ENCODE results near the gene C2orf81. TPM values are rescaled to one million over a fixed set of nuclear protein-coding genes. Genes with fewer than 3 reads are reported as not detected.

The C2orf81 gene
- total and polyA plus RNA-seq, 2 of the 4 experiments (the other 2 are of a cell fraction): 0.18 to 0.74 TPM

DNA sequence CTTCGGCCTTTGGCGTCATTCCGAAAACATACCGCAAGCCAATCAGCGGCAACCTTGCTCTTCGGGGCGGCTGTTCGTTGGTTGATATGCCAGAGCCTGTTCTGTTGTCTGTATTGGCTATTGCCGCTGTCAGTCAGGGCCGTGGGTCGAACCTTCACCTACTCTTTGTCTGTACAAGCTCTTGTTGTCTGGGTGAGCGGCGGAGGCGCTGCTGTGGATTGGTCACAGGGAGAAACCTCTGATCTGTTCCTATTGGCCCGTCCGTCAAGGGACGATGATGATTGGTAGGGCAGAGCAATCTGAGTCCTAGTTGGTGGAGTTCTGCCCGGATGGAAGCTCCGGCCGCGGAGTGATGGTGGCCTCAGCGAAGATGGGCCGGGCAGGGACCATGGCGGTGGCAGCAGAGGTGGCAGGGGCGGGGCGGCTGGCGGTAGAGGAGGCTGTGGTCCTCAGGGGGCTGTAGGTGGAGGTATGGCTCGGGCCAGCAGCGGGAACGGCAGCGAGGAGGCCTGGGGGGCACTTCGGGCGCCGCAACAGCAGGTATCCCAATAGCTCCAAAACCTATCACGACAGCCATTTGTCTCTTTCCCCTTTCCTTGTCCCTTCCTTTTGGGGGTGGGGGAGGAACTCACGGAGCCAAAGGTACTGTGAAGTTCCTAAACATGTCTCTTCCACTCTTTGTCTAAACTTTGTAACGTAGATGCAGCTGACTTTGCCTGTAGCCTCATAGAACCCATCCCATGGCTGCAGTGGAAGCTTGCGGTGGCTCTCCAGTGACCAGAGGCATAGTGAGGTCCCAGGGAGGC is 36.9 kb upstream of the C2orf81 start, which contains the start of gene WBP1:
WBP1 (plus strand) TSS at position 307 of the 806 bp plus-strand sequence; CDS start at position 472, 165 bp downstream.
- peak within 1 kb of the TSS; percentile 94 for H3K23ac ChIP-seq (ENCODE audit: low read depth, low read length)
- in situ Hi-C loops (cut with MboI; ENCODE audit: low sequenced_read_pairs): no loop called here
- DNase-seq (peak; percentile 100), ATAC-seq (ENCODE audit: low read depth) (peak; percentile 86)
- H3K56ac ChIP-seq (ENCODE audit: extremely low read depth, insufficient read depth, low read length): peak within 1 kb of the TSS; percentile 92
- peak within 1 kb of the TSS; percentile 77 for H2BK5ac ChIP-seq (ENCODE audit: low read depth, low read length, poor library complexity, severe bottlenecking)
- H2BK120ac ChIP-seq (ENCODE audit: low read depth, low read length): 0 out of 2 replicates have a peak within 1 kb of the TSS, but pooled peaks have one; percentile 45
- BruUV-seq (replicated peaks): no TSS peak
- peaks cover 21% of the 10 kb centered on the region for H3K36me3 ChIP-seq (ENCODE audit: control insufficient read depth, insufficient read depth, low read length)
- intact Hi-C loops (cut with micrococcal nuclease): no loop called here
- H3K79me1 ChIP-seq (ENCODE audit: low read depth in 1 of 2, low read length in 2 of 2): peaks cover 18 to 51% of the 10 kb centered on the region in 2 experiments
- peak within 1 kb of the TSS; percentile 92 for H2AFZ ChIP-seq (replicated peaks; ENCODE audit: low read length, poor library complexity)
- H3K9ac ChIP-seq (ENCODE audit: low read depth, low read length): peak within 1 kb of the TSS; percentile 86
- H4K8ac ChIP-seq (ENCODE audit: low read depth in 2 of 2, low read length in 2 of 2): peak within 1 kb of the TSS; percentile 66 to 95
- CTCF ChIA-PET: interaction anchor here (0.6 kb wide), 1 partner anchor 11 kb away, joined by 4 read pairs; no protein-coding TSS in a partner anchor
- peaks cover 10% of the 10 kb centered on the region for H3K4me1 ChIP-seq (ENCODE audit: control insufficient read depth, insufficient read depth, low read length)
- peak within 1 kb of the TSS; percentile 97 for H3K14ac ChIP-seq (replicated peaks; ENCODE audit: low read depth, low read length)
- no peaks in the 10 kb centered on the region for H3K9me3 ChIP-seq (ENCODE audit: control insufficient read depth, insufficient read depth, low read length)
- TF ChIP-seq RFX5 (IDR thresholded peaks at IDR 0.05; ENCODE audit: low read depth, low read length) (peak; percentile 54), NFE2L2 (IDR thresholded peaks at IDR 0.05; ENCODE audit: low read depth, low read length) (no peak), CHD1 (IDR thresholded peaks at IDR 0.05; ENCODE audit: low read depth, low read length) (no peak), FOS (IDR thresholded peaks at IDR 0.05; ENCODE audit: low read depth, low read length) (peak; percentile 78; the same call in 1 of the 2 replicates), MAZ (IDR thresholded peaks at IDR 0.05; ENCODE audit: borderline replicate concordance, low read depth, low read length) (0 out of 2 replicates have a peak, but pooled peaks have one; percentile 5)
- POLR2A ChIA-PET (ENCODE audit: unreplicated experiment): interaction anchor here (0.9 kb wide), 1 partner anchor 24 kb away, joined by 5 read pairs; the partner anchor contains the start of genes CCDC142 and TTC31
- H3K4ac ChIP-seq (ENCODE audit: low read depth, low read length): peak within 1 kb of the TSS; percentile 96
- H3K4me3 ChIP-seq (ENCODE audit: insufficient read depth, low read depth, low read length): peak within 1 kb of the TSS; percentile 80
- peak within 1 kb of the TSS; percentile 33; the same call in 1 of the 3 replicates for H2BK15ac ChIP-seq (ENCODE audit: low read depth, low read length)
- dilution Hi-C loops (cut with HindIII; ENCODE audit: low sequenced_read_pairs, unreplicated experiment): no loop called here
- no peak within 1 kb of the TSS for H2BK20ac ChIP-seq (ENCODE audit: low read depth, low read length)
- H2AK9ac ChIP-seq (replicated peaks; ENCODE audit: low read depth, low read length, poor library complexity): peak within 1 kb of the TSS; percentile 97
- H3K4me2 ChIP-seq (ENCODE audit: low read depth, low read length): peak within 1 kb of the TSS; percentile 92
- H4K91ac ChIP-seq (ENCODE audit: insufficient read depth, low read depth, low read length): peak within 1 kb of the TSS; percentile 83
- H3K27ac ChIP-seq (ENCODE audit: insufficient read depth, low read length): peak within 1 kb of the TSS; percentile 70
- no CpG with 5 or more reads among the region's 38 CpGs for WGBS, 2 experiments (ENCODE audit: extremely low coverage in 2 of 2, insufficient read length in 1 of 2)
- 0 out of 2 replicates have a peak, but pooled peaks cover 3% of the 10 kb centered on the region for H3K9me1 ChIP-seq (ENCODE audit: insufficient read depth, low read length)
- no peaks in the 10 kb centered on the region for H3K27me3 ChIP-seq (ENCODE audit: control insufficient read depth, insufficient read depth, low read length)
- no peak within 1 kb of the TSS for H3K18ac ChIP-seq (ENCODE audit: low read depth, low read length)
- H4K20me1 ChIP-seq (ENCODE audit: insufficient read depth, low read length): no peaks in the 10 kb centered on the region
- H2AK5ac ChIP-seq (ENCODE audit: low read depth, low read length): peak within 1 kb of the TSS; percentile 80
- H4K5ac ChIP-seq (ENCODE audit: low read depth, low read length): peak within 1 kb of the TSS; percentile 78

Data from IMR-90 (cell line).